Vagina (tissue), 2 donors: ENCODE results near the gene CAP1. TPM values are rescaled to one million over a fixed set of nuclear protein-coding genes. Genes with fewer than 3 reads are reported as not detected.

Experiments
- DNase-seq, 2 donors: peaks; one replicate each; pipeline ENCODE4 v3.0.0-alpha.2; 2017; ENCODE audit errors: extremely low spot score in 2 of 2
- H3K27ac ChIP-seq: fragments of 200-600 bp; sonication (generic); one replicate; pipeline ENCODE4 v1.5.1; 2019
- H3K27me3 ChIP-seq: fragments of 200-600 bp; sonication (generic); one replicate; pipeline ENCODE4 v1.5.1; 2019
- H3K36me3 ChIP-seq, 2 donors: fragments of 200-600 bp; sonication (generic); one replicate each; pipeline ENCODE4 v1.5.1; 2017 to 2019
- H3K4me1 ChIP-seq: fragments of 200-600 bp; sonication (generic); one replicate; pipeline ENCODE4 v1.5.1; 2019
- H3K4me3 ChIP-seq, 2 donors: fragments of 200-600 bp; sonication (generic); 1 replicate in 1 of 2; 2 replicates in 1 of 2; pipeline ENCODE4 v1.5.1; 2016 to 2019
- H3K9me3 ChIP-seq: fragments of 200-600 bp; sonication (generic); one replicate; pipeline ENCODE4 v1.5.1; 2019
- POLR2A ChIP-seq, 2 donors: fragments of 450-650 bp; IDR thresholded peaks; one replicate each; pipeline ENCODE4 v1.6.1; 2017; ENCODE audit warnings: antibody characterized with exemption in 2 of 2, mild to moderate bottlenecking in 2 of 2, moderate library complexity in 2 of 2
- POLR2AphosphoS5 ChIP-seq, 2 donors: sonication (generic); formaldehyde crosslinking; IDR thresholded peaks; one replicate each; pipeline ENCODE4 v1.9.0; 2017; ENCODE audit warnings: antibody characterized with exemption in 2 of 2, mild to moderate bottlenecking in 2 of 2, low read depth in 1 of 2; ENCODE audit not compliant: insufficient read depth in 1 of 2
- intact Hi-C: fragments of 100-400 bp; cut with DNase I; formaldehyde crosslinking; loops from one replicate; pipeline ENCODE4 v1.15.1; 2023
- total RNA-seq: library from RNA; depleted of rRNA; stranded (reverse); fragments of >200 nt; gene quantifications from one replicate; pipeline ENCODE4 v1.2.3, GENCODE V29; 2016
- TF ChIP-seq, protein P1 (sequence below), 3 experiments: fragments of 450-650 bp in 2 of 3; fragments of 200-600 bp in 1 of 3; sonication (generic) in 1 of 3; IDR thresholded peaks; one replicate each; pipeline ENCODE4 v1.5.1; 2017 to 2019; ENCODE audit warnings: antibody characterized with exemption in 3 of 3, mild to moderate bottlenecking in 2 of 3, moderate library complexity in 2 of 3

CAP1 gene
- total RNA-seq, 1 donor from 2014 or later: 206 TPM

DNA sequence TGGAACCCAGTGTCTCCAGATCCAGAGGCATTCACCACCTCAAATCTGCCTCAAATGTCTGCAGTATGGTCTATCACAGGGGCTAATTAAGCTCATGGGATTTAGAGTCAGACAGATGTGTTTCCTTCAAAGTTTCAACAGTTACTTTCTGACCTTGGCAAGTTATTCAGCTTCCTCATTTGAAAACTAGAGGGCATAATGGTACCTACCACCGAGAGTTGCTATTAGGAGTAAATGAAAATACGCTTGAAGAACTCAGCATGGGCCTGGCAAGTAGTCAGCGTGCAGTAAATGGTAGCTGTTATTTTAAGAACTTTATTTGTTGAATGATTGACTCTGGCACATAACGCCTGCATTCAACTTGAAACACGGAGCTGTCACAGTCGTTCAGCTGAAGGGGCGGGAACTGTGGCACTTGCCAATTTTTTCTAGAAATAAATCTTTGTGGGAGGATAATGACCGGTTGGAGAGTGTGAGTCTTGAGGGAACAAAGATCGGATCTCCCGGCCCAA, 1.2 kb upstream of the CAP1 start:
- Histone ChIP-seq H3K27me3 (no peaks in the 10 kb centered on the region), H3K9me3 (no peaks in the 10 kb centered on the region), H3K4me3 (peak overlapping the region; percentile 69 to 72), H3K36me3 (no peaks in the 10 kb centered on the region), H3K27ac (peak overlapping the region; percentile 96), H3K4me1 (peaks cover 55% of the 10 kb centered on the region)
- no peak for DNase-seq
- TF ChIP-seq POLR2A (IDR thresholded peaks at IDR 0.05): no peak
- TF ChIP-seq POLR2AphosphoS5 (IDR thresholded peaks at IDR 0.05; ENCODE audit: insufficient read depth in 1 of 2, low read depth in 1 of 2): no peak
- TF ChIP-seq, protein P1, sequence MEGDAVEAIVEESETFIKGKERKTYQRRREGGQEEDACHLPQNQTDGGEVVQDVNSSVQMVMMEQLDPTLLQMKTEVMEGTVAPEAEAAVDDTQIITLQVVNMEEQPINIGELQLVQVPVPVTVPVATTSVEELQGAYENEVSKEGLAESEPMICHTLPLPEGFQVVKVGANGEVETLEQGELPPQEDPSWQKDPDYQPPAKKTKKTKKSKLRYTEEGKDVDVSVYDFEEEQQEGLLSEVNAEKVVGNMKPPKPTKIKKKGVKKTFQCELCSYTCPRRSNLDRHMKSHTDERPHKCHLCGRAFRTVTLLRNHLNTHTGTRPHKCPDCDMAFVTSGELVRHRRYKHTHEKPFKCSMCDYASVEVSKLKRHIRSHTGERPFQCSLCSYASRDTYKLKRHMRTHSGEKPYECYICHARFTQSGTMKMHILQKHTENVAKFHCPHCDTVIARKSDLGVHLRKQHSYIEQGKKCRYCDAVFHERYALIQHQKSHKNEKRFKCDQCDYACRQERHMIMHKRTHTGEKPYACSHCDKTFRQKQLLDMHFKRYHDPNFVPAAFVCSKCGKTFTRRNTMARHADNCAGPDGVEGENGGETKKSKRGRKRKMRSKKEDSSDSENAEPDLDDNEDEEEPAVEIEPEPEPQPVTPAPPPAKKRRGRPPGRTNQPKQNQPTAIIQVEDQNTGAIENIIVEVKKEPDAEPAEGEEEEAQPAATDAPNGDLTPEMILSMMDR (IDR thresholded peaks at IDR 0.05): no peak
- intact Hi-C loops: no loop called here

DNA sequence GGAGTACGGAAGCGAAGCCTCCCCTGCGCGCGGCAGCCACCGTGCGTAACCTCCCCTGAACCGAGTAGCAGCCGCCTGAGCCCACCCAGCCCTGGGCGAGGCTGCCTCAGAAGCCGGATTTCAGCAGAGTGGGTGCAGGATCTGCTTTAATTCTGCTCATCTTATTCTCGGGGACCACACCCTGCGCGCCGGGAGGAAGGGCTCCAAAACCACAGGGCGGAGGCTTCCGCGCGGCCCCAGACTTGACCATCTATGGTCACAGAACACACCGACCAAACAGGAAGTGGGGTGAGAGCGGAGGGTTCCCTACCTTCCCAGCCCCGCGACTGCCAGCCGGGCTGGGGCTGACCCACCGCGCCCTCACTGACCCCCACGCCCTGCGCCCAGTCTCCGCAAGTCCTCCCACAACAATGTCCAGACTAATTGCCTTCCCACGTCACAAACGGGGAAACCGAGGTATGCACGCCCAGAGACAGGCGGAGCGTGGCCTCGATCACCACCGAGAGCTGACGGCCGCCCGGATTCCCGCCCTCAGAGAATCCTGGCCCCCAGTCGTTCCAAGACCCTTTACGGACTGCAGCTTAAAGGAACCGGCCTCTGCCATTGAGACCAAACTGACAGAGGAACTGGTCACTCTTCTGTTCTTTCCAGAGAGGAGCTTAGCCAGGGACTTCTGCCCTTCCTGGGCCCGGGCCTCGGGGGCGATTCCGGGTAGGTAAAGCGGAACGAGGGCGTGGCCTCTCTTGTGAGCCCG, 595 bp upstream of the CAP1 start:
- TF ChIP-seq, protein P1 (IDR thresholded peaks at IDR 0.05): no peak
- peak in 1 of 2 donors; percentile 96 for TF ChIP-seq POLR2A (IDR thresholded peaks at IDR 0.05)
- TF ChIP-seq POLR2AphosphoS5 (IDR thresholded peaks at IDR 0.05; ENCODE audit: insufficient read depth in 1 of 2, low read depth in 1 of 2): peak in 1 of 2 donors; percentile 99
- Histone ChIP-seq H3K4me1 (peaks cover 56% of the 10 kb centered on the region), H3K27ac (peak overlapping the region; percentile 96), H3K9me3 (no peaks in the 10 kb centered on the region), H3K36me3 (no peaks in the 10 kb centered on the region), H3K27me3 (no peaks in the 10 kb centered on the region), H3K4me3 (peak overlapping the region; percentile 69 to 72)
- intact Hi-C loops: no loop called here
- DNase-seq: peak in 1 of 2 donors; percentile 95

DNA sequence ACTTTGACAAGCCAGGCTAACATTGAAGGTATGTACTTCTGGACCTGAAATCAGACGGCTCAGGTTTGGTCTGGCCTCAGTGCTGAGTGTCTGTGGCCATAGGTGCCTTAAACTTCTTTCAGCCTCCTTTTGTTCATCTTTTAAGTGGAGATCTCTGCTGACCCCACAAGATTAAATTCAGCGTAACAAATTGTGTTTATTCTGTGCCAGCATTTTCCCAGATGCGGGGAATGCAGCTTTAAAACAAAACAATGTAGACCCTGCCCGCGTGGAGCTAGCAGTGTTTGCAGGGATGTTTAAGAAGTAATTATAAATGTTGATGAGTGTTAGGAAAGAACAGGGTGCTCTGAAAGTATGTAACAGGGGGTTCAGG, 923 bp downstream of the CAP1 start:
- TF ChIP-seq, protein P1 (IDR thresholded peaks at IDR 0.05): no peak
- TF ChIP-seq POLR2AphosphoS5 (IDR thresholded peaks at IDR 0.05; ENCODE audit: insufficient read depth in 1 of 2, low read depth in 1 of 2) (no peak), POLR2A (IDR thresholded peaks at IDR 0.05) (no peak)
- Histone ChIP-seq H3K27me3 (no peaks in the 10 kb centered on the region), H3K9me3 (no peaks in the 10 kb centered on the region), H3K27ac (peak overlapping the region; percentile 96), H3K4me3 (peak overlapping the region; percentile 69 to 72), H3K36me3 (no peaks in the 10 kb centered on the region), H3K4me1 (peaks cover 69% of the 10 kb centered on the region)
- intact Hi-C loops: no loop called here
- no peak for DNase-seq

DNA sequence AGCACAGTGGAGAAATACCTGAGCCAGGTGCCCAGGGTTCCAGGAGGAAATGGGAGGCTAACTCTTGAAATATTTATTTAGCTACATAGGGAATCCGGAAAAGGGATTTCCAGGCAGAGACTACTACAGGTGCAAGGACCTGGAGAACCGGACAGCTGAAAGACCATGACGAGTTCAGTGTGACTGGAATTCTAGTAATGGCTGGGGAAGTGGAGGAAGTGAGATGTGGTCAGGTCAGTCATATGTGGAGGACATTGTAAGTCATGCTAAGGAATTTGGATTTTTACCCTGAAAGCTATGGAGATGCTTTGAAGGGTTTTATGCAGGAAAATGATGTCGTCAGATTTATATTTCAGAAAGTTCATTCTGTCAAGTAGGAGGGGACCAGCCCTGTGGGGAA, 1.8 kb downstream of the CAP1 start:
- H3K9me3 ChIP-seq: no peaks in the 10 kb centered on the region
- H3K27ac ChIP-seq: no peak overlapping the region
- no peaks in the 10 kb centered on the region for H3K27me3 ChIP-seq
- TF ChIP-seq POLR2A (IDR thresholded peaks at IDR 0.05) (no peak), POLR2AphosphoS5 (IDR thresholded peaks at IDR 0.05; ENCODE audit: insufficient read depth in 1 of 2, low read depth in 1 of 2) (no peak)
- TF ChIP-seq, protein P1 (IDR thresholded peaks at IDR 0.05): no peak
- intact Hi-C loops: no loop called here
- peaks cover 68% of the 10 kb centered on the region for H3K4me1 ChIP-seq
- no peaks in the 10 kb centered on the region for H3K36me3 ChIP-seq
- peak overlapping the region; percentile 69 to 72 for H3K4me3 ChIP-seq
- no peak for DNase-seq

DNA sequence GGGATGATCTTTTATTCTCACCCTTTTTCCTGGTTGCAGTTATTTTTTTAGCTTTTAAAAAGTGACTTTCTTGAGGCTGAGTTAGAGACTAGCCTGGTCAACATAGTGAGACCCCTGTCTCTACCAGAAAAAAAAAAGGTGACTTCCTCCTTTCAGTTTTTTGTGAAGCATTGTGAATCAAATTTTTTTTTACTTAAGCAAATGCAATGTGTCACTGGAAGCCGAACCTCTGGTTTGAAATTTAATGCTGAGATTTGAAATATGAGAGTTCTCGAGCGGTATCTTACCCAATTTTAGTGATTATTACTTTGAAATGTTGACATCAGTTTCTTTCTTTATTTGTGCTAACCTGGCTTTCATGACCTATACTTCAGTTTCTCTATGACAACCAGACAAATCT, 3.6 kb downstream of the CAP1 start:
- Histone ChIP-seq H3K9me3 (no peaks in the 10 kb centered on the region), H3K36me3 (peaks cover 0 to 7% of the 10 kb centered on the region in 2 donors), H3K4me1 (peaks cover 70% of the 10 kb centered on the region), H3K27me3 (no peaks in the 10 kb centered on the region), H3K27ac (no peak overlapping the region), H3K4me3 (no peak overlapping the region)
- TF ChIP-seq POLR2A (IDR thresholded peaks at IDR 0.05) (no peak), POLR2AphosphoS5 (IDR thresholded peaks at IDR 0.05; ENCODE audit: insufficient read depth in 1 of 2, low read depth in 1 of 2) (no peak)
- TF ChIP-seq, protein P1 (IDR thresholded peaks at IDR 0.05): no peak
- no peak for DNase-seq
- intact Hi-C loops: no loop called here
